ENCODE measurements around the gene CCDC184.

CCDC184 gene

DNA sequence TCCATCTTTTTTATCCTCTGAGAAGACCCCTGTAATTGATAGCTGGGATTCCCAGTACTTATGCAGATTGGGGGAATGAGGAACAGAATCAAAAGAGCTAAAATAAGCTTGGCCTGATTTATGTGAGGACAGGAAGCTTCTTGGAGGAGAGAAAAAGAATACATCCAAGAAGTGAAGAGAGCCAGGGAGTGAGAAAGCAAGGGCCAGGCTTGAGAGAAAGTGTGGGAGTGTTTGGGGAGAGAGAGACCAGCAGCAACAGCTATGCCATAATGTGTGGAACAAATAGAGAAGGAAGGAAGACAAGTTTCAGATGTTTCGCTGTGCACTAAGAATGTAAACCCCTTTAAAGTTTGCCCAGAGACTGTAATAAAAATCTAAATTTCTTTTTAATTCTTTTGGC is 4.0 kb upstream of the CCDC184 start:
- DNase-seq (ENCODE audit: low read depth), result no peak

DNA sequence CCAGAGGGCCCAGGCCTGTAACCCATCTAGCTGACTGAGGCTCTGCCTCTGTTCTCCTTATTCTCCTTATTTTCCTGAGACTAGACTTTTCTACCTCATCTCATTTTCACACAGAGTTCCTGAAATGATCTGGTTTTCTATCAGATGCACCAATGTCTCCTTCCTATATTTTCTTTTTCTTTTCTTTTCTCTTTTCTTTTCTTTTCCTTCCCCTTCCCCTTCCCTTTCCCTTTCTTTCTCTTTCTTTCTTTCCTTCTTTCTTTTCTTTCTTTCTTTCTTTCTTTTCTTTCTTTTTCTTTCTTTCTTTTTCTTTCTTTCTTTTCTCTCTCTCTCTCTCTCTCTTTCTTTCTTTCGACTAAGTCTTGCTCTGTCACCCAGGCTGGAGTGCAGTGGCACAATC is 3.0 kb upstream of the CCDC184 start:
- DNase-seq (ENCODE audit: low read depth), result no peak

DNA sequence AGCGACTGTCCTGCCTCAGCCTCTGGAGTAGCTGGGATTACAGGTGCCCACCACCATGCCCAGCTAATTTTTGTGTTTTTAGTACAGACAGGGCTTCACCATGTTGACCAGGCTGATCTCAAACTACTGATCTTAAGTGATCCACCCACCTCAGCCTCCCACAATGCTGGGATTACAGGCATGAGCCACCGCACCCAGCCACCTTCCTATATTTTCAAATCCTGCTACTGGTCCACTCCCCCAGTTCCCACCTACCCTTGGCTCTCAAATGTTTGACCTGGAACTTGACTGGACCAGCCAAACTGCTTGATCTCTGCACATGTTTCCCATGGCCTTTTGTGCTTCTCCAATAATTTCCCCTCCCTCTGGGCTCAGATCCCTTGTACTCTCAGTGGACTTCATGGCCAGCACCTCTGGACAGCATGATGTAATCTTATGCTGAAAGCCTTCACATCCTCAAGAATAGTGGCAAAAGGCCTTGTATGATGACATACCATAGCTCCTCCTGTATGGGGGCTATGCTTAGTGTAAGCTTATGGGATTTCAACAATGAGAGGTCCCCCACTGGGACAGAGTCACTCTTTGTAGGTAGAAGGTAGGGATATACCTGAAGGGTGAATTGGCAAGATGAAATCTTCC is 2.5 kb upstream of the CCDC184 start:
- DNase-seq (ENCODE audit: low read depth), result no peak

DNA sequence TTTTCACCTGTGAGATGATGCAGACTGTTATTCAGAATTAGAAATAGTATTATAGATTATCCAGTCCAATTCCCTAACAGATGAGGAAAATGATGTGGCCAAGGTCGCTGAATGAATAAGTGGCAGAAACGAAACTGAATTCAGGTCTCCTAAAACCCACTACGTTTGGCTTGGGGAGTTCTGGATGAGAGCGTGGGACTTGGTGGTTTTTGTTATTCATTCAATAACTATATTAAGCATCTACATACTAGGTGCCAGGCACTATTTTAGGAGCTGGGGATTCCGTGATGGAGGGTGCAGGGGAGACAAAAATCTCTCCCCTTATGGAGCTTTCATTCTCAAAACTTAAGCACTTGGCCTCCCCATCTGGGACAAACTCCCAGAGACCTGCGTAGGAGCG is 813 bp upstream of the CCDC184 start:
- no peak for DNase-seq (ENCODE audit: low read depth)

DNA sequence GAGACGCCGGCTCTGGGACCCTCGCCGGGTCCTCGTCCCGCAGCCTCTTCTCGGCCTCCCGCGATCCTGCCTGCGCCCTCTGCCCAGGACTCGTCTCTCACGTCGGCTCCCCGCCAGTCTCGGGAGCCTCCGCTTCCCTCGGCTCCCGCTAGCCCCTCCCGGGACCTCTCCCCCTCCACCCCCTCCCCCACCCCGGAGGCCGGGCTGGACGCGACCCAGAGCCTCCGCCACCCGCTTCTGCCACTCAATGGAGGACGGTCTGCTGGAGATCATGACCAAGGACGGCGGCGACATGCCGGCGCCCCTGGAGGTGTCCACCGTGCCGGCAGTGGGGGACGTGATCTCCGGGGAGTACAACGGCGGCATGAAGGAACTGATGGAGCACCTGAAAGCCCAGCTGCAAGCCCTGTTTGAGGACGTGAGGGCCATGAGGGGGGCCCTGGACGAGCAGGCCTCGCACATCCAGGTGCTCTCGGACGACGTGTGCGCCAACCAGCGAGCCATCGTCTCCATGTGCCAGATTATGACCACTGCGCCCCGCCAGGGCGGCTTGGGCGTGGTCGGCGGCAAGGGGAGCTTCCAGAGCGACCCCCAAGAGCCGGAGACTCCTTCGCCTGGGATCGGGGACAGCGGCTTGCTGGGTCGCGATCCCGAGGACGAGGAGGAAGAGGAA is 568 bp downstream of the CCDC184 start:
- no peak for DNase-seq (ENCODE audit: low read depth)

DNA sequence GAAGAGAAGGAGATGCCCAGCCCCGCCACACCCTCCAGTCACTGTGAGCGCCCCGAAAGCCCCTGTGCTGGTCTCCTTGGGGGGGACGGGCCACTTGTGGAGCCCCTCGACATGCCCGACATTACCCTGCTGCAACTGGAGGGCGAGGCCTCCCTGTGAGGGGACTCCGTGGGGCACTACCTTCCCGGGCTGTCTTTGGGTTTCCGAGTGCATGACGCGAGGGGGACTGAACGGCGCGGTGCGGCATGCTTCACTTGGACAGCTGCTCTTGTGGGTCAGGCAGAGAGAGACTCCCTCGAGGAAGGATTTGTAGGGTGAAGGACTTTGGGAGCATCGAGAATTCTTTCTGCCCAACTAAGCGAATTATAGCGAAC is 1.1 kb downstream of the CCDC184 start:
- no peak for DNase-seq (ENCODE audit: low read depth)

DNA sequence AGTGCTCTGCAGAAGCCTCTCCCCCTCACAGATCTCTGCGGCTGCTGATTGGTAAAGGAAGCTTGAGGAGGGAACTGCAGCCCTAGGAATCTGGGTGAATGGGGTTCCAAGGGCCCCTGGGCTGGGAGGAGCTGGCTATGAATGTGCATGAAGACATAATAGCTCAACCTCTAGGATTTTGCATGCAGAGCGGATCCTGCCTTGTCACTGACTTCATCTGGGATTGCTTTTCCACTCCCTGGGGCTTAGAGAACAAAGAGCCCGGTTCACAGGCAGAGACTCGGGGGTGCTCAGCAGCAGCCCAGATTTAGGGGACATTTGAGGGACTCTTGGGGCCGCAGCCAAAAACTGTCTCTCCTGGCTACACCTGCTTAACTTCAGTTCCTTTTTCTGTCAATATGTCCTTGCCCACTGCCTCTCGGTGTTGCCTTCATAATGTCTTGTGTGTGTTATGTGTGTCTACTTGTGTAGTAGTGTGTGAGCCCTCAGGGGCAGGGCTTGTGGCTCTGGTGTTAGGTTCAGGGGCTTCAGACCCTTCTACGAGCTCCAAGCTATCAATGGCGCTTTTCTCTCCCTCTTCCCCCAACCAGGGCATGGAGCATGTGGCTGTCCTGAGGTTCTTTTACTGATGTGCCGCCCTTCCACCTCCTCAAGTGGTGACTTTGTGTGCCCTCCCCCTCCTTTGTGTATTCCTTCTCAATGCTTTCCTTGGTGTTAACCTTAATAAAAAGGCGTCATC is 1.9 kb downstream of the CCDC184 start:
- DNase-seq (ENCODE audit: low read depth), result no peak

DNA sequence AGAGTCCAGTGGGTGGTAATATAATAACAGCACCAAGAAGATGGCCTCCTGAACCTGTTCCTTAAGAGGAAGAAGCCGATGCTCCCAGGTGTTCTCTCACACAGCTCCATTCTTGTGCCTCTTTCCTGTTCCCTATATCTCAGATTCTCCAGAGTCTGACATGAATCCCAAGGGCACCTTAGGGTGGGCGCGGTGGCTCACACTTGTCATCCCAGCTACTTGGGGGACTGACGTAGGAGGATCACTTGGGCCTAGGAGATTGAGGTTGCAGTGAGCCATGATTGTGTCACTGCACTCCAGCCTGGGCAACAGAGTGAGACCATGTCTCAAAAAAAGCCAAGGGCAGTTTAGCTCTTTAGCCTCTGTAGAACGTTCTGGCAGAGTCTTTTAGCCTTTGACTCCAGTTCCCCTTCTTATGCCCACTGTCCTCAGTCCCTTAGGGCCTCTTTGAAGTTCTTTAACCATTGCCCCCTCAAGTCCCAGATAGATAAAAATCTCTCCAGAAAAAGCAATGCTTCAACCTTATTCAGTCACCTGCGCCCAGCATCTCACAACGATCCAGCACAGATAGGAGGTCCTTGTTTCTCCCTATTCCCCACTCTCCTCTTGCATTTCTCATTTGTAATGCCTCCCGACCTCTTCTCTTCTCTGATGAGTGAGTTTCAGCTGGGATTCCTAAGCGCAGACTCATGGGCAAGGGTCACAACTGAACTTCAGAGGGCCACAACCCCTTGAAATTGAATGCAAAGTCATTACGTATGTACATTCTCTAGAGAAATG is 4.7 kb downstream of the CCDC184 start:
- DNase-seq (ENCODE audit: low read depth), result no peak

DNA sequence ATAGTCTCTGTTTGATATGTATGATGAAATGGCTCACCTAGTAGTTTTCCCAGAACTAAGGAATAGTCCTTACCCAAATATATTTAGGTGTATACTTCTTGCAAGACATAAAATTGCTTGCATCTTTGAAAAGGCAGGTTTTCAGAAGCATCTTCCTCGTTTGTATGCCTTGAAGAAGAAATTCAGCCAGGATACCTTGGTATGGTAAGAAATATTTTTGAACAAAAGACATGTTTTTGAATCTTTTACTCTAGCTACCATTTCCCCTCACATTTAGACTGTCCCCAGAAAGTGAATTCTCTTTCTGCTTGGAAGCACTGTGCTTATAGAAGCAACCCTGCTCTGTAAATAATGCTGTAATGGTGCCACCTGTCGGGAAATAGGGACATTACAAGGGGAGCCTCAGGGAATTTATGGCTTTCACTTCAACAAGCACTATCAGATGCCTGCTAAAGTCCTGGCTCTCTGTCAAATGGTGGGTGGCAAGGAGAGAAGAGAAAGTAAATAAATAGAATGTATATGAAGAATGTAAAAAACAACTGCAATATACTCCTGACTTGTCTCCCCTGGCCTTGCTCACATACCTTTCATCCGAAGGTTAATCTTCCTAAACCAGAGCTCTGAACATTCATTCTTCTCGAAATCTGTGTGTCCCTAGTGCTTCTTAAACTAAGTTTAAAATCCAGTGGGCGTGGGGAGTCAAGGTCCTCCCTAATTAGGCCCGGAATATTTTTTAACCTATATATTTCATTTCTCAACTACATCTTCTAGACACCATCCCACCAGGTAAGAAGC is 6.1 kb downstream of the CCDC184 start:
- peak; percentile 59 for DNase-seq (ENCODE audit: low read depth)

DNA sequence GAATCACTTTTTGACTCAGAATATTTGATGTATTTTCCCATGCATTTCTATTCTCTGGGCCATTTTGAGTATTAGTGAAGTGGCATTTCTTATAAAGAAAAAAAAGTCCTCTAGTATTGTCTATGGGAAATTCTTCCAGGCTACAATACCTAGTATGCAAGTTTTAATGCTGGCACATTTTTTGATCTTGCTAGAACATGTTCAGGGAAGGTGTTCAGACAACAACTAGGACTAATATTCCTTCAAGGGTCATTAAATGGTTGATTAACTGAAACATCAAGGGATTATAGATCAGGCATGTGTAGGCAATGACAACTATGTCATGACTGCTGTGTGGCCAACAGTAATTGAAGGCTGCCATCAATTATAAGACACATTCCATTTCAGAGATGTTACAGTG is 7.7 kb downstream of the CCDC184 start:
- DNase-seq (ENCODE audit: low read depth), result no peak

DNA sequence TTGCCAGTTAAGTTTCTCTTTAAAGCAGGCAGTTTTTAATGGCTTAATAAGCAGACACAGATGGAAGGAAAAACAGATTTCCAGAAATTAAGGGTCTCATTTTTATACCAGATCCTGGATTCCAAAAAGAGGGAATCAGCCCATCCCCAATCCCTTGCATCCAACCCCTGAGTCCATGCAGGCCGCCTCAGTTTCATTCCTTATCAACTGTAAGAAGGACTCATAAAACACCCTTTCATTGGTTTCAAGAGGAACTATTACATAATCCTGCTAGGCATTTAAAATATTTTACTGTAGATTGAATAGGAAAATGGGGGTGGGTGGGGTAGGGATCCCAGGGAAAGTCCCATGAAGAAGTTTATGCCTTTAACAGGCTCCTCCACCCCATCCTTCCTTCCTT is 9.4 kb downstream of the CCDC184 start:
- no peak for DNase-seq (ENCODE audit: low read depth)

DNA sequence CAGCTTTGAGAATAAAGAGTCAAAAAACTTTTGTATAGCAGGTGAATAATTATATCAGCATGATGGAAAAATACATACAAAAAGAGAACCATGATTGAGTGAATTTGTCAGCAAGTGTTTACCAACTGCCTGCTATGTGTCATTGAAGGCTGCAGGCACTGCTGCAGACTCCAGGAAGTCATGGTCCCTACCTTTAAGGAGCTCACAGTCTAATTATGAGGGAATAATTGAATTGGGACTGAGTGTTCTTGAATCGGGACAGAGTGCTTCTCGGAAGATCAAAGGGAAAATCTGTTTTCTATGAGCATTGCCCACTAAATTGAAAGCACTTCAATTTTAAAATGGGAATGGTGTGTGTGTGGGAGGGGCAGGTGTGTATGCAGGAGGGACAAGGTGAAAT is 10.2 kb downstream of the CCDC184 start:
- DNase-seq (ENCODE audit: low read depth), result no peak

DNA sequence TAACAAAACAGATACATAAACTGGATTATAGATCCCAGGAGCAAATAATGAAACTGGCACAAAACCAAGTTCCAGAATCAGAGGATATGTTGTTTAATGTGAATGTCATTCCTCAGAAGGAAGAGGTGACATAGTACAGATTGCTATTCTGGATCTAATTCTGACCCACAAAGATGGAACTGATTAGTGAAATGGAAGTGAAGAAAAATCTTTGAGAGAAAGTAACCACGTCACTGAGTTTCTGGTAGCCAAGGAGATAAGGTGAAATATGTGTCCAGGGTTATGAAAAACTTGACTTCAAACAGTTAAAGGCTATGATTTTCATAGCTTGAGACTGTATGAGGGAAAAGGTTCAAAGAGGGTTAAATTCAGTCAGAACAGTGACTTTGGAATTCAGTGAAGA is 11.4 kb downstream of the CCDC184 start:
- no peak for DNase-seq (ENCODE audit: low read depth)

DNA sequence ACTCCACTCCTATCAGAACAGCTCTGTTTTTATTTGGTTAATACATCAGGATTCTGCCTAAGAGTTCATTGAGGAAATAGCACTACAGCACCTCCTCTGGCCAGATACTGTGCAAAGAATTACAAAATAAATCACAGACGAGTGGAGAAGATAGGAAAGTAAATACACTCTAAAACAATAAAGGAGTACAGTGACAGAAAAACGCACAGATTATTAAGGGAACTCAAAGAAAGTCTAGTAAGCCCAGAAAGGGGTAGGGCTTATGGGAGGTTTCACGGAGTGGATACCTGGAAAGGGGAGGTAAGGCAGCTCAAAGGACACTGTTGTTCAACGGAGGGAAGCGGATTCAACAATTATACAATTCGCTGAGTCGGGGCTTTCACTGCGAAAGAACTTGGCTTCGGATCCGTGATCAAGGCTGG is 14.1 kb downstream of the CCDC184 start:
- DNase-seq (ENCODE audit: low read depth), result no peak

DNA sequence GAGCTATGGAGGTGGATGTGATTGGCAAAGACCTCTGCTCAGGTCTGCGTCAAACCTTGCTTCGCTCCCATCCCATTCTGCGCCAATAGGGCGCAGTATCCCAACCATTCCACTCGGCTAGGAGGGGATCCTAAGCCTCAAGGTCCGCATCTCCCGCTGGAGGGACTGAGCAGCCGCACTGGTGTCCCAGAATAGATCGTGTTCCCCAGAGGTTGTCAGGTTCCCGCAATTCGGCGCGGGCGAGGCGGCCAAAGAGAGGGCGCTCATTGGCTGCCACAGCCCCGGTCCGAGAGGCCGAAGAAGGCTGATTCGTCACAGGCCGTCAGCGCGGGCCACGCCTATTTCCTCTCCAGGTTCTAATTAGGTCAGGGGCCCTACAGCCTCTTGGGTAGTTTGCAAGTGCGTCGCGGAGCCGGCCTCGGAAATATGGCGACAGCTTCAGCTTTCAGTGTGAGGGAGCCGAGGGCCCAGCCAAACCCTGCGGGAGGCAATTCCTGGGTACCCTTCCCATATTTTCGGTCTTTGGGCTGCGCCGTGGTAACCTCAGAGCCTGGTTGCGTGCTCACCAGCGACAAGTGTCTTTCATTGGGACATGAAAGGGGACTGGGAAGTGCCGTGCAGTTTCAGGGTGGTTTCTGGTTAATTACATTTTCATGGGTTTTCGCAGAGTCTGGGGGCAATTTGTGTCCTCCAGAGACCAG is 14.7 kb downstream of the CCDC184 start:
- DNase-seq (ENCODE audit: low read depth), result peak; percentile 83

DNA sequence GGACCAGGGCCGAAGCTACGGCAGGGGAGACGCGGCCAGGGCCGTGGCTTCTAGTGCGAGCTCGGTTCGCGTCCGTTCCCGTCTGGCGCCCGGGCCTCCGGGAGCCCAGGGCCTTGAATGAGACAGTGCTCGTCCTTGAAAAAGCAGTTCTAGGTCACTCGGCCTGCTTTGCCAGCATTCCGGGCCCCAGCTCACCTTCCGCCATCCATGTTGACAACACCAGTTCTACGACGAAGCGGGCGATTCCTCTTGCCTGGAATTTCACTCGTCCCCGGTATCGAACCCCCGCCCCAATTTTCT is 15.2 kb downstream of the CCDC184 start:
- no peak for DNase-seq (ENCODE audit: low read depth)

DNA sequence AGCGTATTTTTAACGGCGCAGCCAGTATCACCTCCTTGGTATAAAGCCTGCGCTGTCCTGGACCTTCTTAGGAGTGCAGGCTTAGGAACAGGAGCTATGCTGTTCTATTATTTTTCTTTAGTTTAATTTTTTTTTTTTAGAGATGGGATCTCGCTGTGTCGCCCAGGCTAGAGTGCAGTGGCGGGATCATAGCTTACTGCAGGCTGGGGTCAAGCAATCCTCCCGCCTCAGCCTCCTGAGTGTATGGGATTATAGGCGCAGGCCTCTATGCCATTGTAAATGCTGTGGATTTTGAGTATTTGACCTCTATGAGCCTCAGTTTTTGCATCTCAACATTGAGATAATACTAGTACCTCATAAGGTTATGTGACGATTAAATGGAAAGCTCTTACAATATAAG is 15.5 kb downstream of the CCDC184 start:
- no peak for DNase-seq (ENCODE audit: low read depth)

DNA sequence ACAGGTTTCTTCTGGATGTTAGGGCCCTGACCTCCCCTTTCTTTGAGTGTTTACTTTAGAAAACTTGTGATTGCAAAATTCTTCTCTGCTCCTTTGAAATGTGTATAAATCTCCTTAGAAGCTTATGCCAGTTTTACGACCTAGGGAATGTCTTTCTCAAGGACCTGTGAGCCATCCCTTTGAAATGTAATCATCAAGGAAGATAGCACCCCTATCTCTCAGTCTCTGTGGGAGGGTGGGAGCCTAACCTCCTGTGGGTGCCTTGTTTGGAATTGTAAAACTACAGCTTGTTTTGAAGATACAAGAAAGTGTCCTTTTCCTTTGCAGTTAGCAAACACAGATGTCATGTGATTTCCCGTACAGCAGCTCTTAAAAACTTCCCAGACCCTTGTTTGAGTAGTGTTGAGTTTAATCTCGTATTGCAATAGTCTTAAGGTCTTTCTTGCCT is 16.4 kb downstream of the CCDC184 start:
- no peak for DNase-seq (ENCODE audit: low read depth)

DNA sequence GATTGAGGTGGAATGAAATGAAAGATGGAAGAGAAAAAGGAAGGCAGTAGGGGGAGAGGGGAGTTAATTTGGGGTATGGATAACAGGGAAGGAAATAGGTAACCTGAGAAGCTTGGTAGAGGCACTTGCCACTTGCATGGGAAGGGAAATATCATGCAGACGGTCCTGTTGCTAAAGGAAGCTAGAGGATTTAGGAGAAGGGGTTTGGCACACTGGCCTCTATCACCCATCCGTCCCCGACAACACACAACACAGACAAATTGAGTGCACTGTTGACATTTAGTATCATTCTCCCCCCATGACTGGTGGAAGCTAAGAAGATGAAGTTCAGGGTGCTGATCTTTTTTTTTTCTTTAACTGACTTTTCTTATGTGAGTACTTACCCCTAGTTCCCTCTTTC is 17.6 kb downstream of the CCDC184 start:
- no peak for DNase-seq (ENCODE audit: low read depth)

DNA sequence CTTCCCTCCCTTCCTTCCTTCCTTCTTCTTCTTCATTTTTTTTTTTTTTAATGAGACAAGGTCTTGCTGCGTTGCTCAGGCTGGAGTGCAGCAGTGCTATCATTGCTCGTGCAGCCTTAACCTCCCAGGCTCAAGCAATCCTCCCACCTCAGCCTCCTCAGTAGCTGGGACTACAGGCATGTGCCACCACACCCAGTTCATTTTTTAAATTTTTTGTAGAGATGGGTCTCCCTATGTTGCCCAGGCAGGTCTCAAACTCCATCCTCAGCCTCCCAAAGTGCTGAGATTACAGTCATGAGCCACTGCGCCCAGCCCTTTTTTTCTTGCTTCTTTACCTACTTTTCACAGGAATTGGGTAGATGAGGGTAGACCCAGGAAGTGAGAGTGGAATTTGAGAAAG is 18.1 kb downstream of the CCDC184 start:
- no peak for DNase-seq (ENCODE audit: low read depth)

DNA sequence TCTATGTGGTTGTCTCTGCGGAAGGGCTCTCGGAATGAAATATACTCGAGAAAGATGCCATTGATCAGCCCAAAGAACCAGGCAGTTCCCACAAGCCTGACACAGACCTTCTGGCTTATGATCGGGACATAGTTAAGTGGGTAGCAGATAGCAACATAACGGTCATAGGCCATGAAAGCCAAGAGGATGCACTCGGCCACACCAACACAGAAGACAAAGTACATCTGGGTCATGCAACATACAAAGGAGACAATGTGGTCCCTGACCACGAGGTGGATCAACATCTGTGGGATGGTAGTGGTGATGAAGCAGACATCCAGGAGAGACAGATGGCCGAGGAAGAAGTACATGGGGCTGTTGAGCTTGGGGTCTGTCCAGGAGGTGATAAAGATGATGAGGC is 19.3 kb downstream of the CCDC184 start:
- DNase-seq (ENCODE audit: low read depth), result no peak

Measured in stimulated activated CD8-positive, alpha-beta memory T cell treated with anti-CD3 and anti-CD28 coated beads, Interleukin-12 subunit alpha, Interleukin-12 subunit beta, amount 100 ng/mL, for 1 hour (primary cell).